CD4-positive, alpha-beta T cell treated with Interleukin-10 for 1 hour (primary cell): Measurements from ENCODE around the gene NCAM1.

ENCODE experiments used
- DNase-seq: peaks from one replicate; pipeline ENCODE4 v3.0.0-alpha.2; 2020

NCAM1 gene

DNA sequence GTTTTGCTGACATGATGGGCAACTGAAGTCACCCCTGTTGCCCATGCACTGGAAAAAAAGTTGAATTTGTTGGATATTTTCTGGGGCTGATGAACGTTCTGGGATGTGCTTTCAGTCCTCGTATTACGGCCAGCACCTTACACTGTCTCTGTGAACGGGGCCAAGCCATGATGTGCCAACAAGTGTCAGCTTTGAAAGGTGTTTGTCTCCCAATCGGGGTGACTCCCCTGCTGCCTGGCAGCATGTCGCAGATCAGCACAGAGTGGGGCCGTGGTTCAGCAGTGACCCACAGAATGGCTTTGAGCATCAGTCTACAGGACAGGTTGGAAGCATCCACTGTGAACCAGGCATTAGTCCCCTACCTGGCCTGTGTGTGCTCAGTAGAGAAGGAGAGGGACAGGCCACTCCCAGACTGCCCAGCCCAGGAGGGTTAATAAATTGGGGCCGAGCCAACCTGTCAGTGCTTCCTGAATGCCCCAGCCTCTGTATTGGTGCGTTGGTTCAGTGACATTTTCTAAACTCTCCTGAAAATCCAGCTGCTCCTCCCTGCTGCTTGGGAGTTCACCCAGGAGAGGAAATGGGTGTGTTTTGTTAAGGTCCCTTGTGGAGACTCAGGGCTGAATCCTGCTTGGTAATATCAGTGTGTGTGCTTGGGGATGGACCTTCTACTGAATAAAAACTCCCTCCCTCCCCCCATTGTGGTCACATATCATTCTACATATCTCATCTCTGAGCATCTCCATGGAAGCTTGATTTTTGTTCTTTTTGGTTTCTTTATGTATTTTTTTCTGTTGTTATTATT is 302.4 kb downstream of the NCAM1 start:
- DNase-seq: no peak

DNA sequence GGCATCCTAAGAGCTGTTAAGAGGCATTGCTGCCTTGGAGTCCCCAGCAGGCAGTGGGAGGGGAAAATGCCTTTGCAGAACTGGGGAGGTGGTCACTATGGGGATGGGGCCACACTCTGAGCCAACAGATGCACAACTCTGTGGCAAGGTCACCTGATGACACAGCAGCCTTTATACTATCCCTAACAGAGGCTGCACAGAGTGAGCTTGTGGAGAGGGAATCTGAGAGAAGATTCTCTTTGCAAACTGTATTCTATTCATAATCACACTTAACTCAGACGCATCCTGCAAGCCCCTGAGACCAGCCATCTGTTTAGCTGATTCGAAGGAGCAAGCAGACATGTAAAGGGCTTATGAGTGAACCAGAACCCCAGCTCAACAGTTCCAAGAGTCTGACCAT is 304.1 kb downstream of the NCAM1 start:
- no peak for DNase-seq

- no peak for DNase-seq
Measured at GRCh38 chr11:113267493-113267892, 306.3 kb downstream of the NCAM1 start.

DNA sequence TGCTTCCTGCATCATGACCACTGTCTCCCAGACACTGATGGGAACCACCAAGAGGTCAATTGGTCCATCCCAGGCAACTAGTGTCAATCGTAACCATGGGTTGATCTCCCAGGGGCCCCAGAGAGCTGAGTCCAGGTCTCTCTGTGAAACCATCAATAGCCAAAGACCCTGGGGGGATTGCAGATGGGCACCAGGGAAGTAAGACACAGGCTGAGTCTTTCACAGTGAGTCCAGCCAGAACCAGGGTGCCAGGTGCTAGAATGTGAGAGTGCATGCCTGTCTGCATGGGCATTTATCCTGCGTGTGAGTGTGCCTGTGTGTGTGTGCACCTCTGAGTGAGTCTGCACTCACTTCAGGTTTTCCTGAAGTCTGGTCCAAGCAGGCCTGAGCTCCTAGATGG is 307.9 kb downstream of the NCAM1 start:
- no peak for DNase-seq

- no peak for DNase-seq
Measured at GRCh38 chr11:113269636-113270035, 308.4 kb downstream of the NCAM1 start.

DNA sequence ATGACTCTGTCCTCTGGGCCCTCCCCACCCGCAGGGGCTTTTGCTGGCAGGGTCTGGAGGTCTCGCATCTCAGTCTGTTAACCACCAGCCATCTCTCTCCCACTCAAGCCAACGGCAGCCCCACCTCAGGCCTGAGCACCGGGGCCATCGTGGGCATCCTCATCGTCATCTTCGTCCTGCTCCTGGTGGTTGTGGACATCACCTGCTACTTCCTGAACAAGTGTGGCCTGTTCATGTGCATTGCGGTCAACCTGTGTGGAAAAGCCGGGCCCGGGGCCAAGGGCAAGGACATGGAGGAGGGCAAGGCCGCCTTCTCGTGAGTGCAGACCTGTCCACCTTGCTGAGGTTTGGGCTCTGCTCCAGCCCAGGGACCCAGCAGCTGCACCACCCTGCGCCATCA is 308.9 kb downstream of the NCAM1 start:
- DNase-seq: no peak

GRCh38 chr11:113271551-113272245 is 310.5 kb downstream of the NCAM1 start:
- no peak for DNase-seq

DNA sequence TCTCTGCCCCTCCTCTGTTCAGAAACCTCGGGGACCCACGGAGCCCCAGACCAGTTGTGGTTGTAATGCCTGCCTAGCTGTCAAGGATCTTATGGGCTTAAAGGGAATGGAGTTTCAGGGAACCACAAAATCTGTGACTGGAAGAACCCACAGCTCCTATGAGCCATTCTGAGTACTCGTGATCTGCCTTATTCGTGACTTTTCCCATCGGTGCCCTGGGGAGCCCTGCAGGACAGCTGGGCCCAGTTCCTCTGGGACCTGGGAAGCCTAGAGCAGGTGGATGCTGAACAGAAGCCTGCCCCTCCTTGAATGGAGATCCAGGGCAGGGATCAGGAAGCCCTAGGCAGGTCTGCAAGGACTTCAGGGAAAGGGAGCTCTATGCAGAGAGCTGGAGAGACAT is 311.1 kb downstream of the NCAM1 start:
- DNase-seq: no peak

DNA sequence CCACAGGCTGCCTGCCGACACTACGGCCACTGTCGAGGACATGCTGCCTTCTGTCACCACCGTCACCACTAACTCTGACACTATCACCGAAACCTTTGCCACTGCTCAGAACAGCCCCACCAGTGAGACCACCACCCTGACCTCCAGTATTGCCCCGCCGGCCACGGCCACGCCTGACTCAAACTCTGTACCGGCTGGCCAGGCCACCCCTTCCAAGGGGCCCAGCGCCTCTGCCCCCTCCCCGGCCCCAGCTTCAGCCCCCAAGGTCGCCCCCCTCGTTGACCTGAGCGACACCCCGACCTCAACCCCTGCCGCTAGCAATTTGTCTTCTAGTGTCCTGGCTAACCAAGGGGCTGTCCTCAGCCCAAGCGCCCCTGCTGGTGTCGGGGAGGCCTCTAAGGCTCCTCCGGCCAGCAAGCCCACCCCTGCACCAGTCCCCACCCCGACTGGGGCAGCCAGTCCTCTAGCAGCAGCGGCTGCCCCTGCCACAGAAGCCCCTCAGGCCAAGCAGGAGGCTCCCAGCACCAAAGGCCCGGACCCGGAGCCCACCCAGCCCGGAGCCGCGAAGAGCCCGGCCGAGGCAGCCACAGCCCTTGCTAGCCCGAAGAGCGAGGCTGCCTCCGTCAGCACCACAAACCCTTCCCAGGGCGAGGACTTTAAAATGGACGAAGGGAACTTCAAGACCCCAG is 311.9 kb downstream of the NCAM1 start:
- DNase-seq: no peak

DNA sequence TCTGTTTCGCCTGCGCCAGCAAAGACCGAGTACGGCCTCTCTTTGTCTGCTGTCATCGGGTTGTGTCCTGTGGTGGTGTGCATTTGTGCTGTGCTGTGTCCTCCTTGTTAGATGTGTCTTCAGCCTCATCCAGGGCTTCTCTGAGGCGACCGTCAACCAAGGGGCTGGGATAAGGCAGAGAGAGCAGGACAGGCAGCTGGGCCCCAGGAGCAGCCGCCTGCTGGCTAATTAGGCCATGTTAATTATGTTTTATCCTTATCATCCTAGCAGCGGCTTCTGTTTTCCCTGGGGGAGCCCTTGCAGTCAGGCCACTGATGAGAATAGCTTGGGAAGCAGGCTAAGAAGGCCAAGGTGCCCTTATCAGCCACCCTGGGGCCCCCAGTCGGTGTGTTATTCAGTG is 312.5 kb downstream of the NCAM1 start:
- DNase-seq: no peak

DNA sequence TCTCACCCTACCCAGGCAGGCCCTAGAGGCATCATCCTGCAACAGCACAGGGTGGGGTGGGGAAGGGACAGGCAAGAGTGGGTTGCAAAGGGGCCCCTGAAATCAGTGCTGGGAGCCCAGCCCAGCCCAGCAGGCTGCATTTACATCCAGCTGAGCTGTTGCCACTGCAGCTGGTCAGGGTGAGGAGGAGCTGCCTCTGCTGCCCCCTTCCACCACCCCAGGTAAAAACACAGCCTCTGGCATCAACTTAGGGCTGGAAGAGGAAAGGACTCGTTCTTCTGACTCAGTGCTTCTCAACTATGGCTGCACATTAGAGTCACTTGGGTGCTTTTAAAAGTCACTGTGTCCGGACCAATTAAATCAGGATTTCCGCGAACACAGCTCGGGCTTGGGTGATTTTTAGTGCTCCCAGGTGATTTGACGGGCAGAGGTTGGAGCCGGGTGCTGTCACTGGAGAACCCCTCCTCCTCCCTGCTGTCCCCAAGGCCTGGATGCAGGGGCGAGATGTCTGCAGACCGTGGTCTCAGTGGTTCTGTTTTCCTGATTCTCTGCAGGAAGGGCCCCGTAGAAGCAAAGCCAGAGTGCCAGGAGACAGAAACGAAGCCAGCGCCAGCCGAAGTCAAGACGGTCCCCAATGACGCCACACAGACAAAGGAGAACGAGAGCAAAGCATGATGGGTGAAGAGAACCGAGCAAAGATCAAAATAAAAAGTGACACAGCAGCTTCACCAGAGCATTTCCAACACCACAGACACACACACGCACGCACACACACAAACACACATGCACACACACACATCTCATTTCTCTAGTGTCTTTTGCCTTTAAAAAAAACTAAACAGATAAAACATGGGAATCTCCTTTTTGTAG is 313.7 kb downstream of the NCAM1 start:
- DNase-seq: no peak

GRCh38 chr11:113275602-113276001 is 314.4 kb downstream of the NCAM1 start:
- no peak for DNase-seq

DNA sequence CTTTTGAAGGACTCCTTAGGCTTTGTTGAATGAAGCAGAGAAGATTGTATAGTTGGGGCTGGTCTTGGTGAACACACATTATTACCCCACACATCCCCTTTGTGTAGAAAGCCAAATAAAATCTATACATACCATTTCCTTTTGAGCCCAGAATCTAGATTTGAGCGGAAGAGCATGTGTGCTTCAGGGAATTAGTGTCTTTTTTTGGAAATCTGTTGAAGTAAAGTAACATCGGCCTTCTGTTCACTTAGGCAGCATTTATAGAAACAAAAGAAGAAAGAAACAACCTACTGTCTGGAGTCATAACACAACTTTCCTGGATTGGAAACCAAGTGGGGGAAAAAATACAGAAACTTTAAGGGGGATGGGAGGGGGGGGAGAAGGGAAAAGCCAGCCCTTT is 315.2 kb downstream of the NCAM1 start:
- no peak for DNase-seq

DNA sequence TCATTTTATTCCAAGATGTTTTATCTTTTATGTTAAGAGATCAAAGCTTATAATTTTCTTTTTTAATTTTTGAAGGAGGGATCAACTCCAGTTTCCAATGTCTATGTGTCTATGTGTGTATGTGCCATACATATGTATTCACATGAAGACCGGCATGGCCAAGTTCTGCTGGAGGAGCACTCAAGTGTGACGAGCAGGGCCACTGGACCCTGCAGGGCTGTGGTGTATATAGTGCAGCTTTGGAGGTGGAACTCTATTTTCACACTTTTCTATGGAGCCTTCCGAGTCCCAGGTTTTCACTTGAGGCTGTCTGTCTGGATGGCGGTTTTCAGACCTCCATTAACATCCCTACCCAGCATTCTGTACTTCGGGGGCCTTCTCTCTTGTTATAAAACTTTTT is 316.7 kb downstream of the NCAM1 start:
- no peak for DNase-seq

- DNase-seq: no peak
Measured at GRCh38 chr11:113278481-113278880, 317.3 kb downstream of the NCAM1 start.

DNA sequence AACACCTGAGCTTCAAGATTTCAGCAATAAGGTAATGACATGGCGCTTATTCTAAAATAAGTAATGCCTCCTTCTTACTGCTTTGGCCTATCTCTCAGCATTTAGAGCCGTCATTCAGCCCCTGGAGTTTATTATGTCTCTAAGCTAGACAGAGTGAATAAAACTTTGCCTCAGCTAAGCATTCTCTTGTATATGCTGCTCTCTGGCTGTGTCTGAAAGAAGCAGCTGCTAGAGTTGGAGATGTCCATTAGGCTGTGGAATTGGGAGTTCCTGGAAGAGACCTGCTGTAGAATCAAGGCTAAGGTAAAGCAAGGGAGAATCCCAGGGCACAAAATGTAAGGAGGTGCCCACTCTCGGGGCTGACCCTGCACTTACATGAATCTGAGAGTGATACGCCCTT is 317.7 kb downstream of the NCAM1 start:
- DNase-seq: no peak

DNA sequence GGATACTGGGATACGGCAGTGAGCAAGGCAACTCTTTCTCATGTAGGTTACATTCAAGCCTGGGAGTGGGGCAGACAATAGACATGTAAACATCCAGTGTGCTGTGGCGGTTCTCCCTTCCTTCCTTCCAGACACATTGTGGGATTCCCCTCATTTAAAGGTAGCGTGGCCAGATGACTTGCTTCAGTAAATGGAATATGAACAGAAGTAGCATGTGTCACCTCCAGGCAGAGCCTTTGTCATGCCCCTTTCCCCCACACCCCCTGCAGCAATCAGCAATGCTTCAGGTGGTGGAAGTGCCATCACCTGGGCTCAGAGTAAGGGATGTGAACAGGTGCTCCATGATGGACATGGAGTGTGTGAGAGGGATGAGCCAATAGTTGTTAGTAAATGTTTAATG is 318.4 kb downstream of the NCAM1 start:
- no peak for DNase-seq

DNA sequence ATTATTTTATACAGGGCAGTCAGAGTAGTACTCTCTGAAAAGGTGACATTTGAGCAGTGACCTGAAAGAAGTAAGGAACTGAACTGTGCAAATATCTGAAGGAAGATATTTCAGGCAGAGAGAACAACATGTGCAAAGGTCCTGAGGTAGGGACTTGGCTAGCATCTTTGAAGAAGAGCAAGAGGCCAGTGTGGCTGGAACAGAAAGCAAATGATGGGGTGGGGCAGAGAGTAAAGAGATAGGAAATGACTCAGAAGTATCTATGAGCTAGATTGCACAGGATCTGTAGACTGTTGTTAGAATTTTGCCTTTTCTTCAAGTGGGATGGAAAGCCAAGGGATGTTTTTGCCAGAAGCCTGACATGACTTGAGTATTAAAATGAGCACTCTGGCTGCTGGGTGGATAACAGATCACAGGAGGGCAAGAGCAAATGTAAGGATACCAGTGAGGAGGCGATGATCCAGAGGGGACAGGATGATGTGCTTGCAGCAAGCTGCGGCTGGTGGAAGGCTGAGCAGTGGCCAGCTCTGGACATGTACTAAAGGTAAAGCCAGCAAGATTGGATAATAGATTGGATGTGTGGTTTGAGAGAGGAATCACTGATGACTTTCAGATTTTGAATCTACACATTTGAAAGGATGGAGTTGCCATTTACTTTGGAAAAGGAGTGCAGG is 320.0 kb downstream of the NCAM1 start:
- DNase-seq: no peak

DNA sequence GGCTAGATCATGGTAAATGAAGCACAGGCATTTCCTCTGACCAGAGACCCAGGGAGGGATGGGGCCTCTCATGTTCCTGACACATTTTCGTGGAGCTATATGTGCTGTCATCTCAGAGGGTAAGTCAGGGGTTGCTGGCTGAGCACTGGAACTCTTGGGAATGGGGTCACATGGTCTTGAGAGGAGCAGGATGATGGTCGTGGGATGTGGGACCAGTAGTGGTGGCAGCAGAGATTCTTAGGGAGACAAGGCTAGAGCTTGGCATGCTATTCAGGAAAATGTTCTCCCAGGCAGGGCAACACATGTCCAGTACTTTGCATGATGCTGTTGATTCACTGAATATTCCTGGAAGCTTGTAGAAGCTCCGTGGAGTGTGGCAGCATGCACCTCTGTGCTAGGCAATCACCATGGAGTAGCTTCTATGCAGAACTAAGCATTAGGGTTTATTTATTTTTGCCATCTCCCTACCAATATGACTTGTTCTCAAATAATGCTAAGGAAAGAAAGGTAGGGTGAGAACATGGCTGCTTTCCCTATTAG is 321.7 kb downstream of the NCAM1 start:
- no peak for DNase-seq

DNA sequence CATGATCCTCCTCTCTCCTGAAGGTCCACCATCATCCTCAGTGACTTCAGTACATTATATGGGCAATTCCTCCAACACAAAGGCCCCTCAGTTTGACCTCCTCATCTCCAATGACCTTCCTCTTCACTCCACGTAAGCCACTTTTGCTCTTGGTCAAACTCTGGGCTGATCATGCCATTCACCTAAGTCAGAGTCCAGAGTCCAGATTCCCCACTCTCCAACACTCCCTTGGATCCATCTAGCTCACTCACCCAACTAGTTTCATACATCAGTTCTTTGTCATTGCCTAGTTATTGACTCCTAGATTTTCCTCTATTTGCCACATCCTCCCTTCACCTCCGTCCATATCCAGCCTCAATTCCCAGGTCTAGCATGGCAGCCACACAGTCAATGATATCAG is 322.7 kb downstream of the NCAM1 start:
- no peak for DNase-seq

- no peak for DNase-seq
Measured at GRCh38 chr11:113286009-113286408, 324.8 kb downstream of the NCAM1 start.
